GM21717 (cell line): Measurements from ENCODE around the gene TESMIN.

ENCODE experiments used
- ATAC-seq: cut with Tn5 transposase; IDR thresholded peaks from one replicate; pipeline ENCODE4 v1.9.1; 2021; ENCODE audit warnings: mild to moderate bottlenecking, moderate library complexity; ENCODE audit not compliant: unreplicated experiment

TESMIN gene

GRCh38 chr11:68751331-68751856, at the start of gene TESMIN:
TSS of gene TESMIN (minus strand) at chr11:68751520. CDS start at chr11:68750660, 860 bp downstream.
- ATAC-seq: no peak

- no peak for ATAC-seq
These were observed 47.0 kb upstream of the TESMIN start for GRCh38 chr11:68798221-68798813.

GRCh38 chr11:68796801-68797200, 45.5 kb upstream of the TESMIN start:
- ATAC-seq: no peak

- ATAC-seq: no peak
These were observed 41.2 kb upstream of the TESMIN start for GRCh38 chr11:68792400-68792966.

GRCh38 chr11:68784653-68785052, 33.3 kb upstream of the TESMIN start:
- ATAC-seq: no peak

- ATAC-seq: no peak
These were observed 32.0 kb upstream of the TESMIN start for GRCh38 chr11:68783216-68783821.

GRCh38 chr11:68782711-68783110, 31.4 kb upstream of the TESMIN start:
- ATAC-seq: no peak

- ATAC-seq: no peak
These were observed 29.5 kb upstream of the TESMIN start for GRCh38 chr11:68780829-68781228.

- ATAC-seq: no peak
These were observed 26.9 kb upstream of the TESMIN start for GRCh38 chr11:68778205-68778604.

- no peak for ATAC-seq
These were observed 25.3 kb upstream of the TESMIN start for GRCh38 chr11:68776442-68777235.

- ATAC-seq: no peak
These were observed 24.6 kb upstream of the TESMIN start for GRCh38 chr11:68775951-68776388.

- ATAC-seq: no peak
These were observed 22.9 kb upstream of the TESMIN start for GRCh38 chr11:68774194-68774585.

- no peak for ATAC-seq
These were observed 22.3 kb upstream of the TESMIN start for GRCh38 chr11:68773521-68774193.

GRCh38 chr11:68772936-68773335, 21.6 kb upstream of the TESMIN start:
- ATAC-seq: no peak

GRCh38 chr11:68770781-68771180, 19.5 kb upstream of the TESMIN start:
- ATAC-seq: no peak

- no peak for ATAC-seq
These were observed 16.4 kb upstream of the TESMIN start for GRCh38 chr11:68767672-68768071.

GRCh38 chr11:68766786-68767185, 15.5 kb upstream of the TESMIN start:
- ATAC-seq: no peak

- ATAC-seq: no peak
These were observed 13.4 kb upstream of the TESMIN start for GRCh38 chr11:68764746-68765145.

- ATAC-seq: no peak
These were observed 12.8 kb upstream of the TESMIN start for GRCh38 chr11:68763926-68764657.

GRCh38 chr11:68763181-68763721, 11.9 kb upstream of the TESMIN start:
- ATAC-seq: no peak
